NCI-H1930 (cell line): ENCODE measurements around the gene SRP14.
"Not testable (repeated sequence)": the region's sequence is repeated elsewhere in the genome, so short reads cannot be mapped to it uniquely, and the experiment has no call there.

Experiments used
- DNase-seq, 2 experiments: peaks; one replicate each; lab custom pipeline; 2025; lab: John Stamatoyannopoulos, UW

The SRP14 gene

DNA sequence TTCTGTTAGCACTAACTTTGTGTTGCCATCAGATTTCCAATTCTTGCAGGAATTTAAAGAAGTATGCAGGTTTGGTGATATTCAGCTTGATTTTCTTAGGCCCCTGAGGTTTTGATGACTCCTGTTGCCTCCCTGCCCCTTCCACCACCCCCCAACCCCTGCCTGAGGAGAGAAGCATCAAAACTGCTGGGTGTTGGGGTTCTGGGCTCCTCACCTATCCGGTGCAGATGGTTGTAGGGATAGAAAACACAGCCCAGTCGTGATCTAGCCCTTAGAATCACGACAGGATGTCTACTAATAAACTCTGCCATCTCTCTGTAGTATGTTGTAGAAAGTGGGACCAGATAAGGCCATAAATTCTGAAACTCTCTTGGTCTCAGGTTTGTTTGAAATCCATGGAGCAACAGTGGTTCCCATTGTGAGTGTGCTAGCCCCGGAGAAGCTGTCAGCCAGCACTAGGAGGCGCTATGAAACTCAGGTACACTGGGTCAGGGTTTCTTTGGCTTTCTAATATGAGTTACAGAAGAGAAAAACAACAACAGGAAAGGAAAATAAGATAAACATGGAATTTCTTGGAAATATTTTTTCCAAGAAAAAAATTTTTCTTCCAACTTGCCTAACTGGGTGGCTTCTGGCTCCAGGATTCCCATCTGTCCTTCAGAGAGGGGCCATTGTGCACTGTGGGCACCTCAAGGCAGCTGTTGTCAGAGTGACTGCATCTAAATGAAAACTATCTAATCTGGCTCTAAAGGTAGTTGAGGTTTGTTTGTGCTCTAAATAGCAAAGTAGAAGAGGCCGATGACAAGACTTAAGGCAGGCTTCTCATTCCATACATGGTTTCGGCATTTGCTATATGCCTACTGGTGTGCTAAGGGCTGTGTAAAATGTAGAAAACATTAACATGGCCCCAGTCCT is 8.7 kb downstream of the SRP14 start:
- no peak for DNase-seq

DNA sequence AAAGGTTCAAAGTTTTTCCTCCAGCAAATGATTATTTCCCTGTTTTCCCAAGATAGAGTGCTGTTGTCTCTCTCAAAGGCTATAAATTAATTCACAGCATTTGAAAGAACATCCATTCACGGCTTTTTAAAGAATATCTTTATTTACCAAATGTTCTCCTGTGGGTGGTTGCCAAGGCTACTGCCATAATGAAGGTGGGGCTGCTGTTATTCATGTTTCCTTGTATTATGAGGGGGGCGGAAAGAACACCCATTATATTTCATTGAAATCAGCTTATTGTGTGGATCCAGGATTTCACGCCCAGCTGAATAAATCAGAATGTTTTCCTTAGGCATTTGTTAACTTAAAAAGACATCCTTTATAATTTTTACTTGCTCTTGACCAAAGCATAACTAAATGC is 10.1 kb downstream of the SRP14 start:
- no peak for DNase-seq

DNA sequence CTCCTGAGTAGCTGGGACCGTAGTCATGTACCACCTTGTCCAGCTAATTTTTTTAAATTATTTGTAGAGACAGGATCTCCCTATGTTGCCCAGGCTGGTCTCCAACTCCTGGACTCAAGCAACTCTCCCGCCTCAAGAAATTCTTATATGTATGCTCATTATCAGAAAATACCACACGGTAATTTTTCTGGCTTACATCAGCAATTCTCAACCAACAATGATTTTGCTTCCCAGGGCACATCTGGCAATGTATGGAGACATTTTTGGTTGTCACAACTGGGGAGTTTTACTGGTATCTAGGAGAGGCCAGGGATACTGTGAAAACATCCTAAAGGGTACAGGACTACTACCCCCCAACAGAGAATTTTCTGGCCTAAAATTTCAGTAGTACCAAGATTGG is 10.8 kb downstream of the SRP14 start:
- DNase-seq = no peak

DNA sequence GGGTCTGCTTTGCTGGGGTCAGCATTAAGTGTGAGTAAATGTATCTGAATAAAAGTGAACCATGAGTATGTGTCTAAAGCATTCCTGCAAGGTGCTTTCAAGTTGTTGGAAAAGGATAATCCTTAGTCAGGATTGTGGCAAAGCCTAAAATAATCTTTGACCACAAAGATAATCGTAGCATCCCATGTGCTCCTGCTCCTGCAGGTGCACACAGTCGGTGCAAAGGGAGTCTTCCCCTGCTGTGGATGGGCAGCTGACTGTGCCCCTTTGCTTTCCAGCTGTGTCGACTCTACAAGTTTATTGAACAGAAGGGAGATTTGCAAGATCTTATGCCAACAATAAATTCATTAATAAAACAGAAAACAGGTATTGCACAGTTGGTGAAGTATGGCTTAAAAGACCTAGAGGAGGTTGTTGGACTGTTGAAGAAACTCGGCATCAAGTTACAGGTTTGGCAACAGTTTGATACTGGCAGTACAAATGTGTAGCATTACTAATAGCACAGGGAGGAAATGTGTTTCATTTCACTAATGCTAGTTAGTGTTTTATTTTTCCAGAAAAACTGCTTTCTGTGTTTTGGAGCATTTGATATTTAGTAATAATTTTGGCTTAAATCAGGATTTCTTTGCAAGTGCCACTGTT is 22.6 kb downstream of the SRP14 start:
- no peak for DNase-seq

DNA sequence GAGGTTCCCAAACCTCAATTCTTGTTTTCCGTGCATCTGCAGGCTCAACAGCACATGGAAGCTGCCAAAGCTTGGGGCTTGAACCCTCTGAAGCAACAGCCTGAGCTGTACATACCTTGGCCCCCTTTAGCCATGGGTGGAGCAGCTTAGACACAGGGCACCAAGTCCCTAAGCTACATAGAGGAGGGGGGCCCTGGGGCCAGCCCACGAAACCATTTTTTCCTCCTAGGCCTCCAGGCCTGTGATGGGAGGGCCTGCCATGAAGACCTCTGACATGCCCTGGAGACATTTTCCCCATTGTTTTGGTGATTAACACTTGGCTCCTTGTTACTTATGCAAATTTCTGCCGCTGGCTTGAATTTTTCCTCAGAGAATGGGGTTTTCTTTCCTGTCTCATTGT is 24.6 kb downstream of the SRP14 start:
- DNase-seq = no peak

DNA sequence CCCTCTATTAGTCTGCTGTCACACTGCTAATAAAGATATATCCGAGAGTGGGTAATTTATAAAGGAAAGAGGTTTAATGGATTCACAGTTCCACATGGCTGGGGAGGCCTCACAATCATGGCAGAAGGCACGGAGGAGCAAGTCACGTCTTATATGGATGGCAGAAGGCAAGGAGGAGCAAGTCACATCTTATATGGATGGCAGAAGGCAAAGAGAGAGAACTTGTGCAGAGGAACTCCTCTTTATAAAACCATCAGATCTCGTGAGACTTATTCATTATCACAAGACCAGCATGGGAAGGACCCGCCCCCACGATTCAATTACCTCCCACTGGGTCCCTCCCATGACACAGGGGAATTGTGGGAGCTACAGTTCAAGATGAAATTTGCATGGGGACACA is 25.6 kb downstream of the SRP14 start:
- DNase-seq = not testable (repeated sequence)

DNA sequence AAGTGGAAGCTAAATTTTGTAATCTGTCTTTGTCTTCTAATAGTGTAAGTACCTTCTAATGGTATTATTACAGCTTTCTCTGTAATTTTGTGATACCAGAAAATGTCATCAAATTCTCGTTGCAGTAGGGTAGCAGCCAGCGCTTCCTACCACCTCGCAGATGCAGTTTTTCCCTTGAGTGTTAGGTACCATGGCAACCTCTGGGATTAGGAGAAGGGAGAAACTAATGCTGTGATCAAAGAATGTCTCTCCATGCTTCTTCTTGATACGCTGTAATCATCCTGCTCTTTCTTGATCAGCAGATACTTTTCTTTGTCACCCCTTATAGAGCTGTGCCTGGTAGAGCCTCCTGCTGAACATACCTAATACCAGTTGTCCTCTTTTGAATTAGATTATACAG is 27.7 kb downstream of the SRP14 start:
- no peak for DNase-seq

DNA sequence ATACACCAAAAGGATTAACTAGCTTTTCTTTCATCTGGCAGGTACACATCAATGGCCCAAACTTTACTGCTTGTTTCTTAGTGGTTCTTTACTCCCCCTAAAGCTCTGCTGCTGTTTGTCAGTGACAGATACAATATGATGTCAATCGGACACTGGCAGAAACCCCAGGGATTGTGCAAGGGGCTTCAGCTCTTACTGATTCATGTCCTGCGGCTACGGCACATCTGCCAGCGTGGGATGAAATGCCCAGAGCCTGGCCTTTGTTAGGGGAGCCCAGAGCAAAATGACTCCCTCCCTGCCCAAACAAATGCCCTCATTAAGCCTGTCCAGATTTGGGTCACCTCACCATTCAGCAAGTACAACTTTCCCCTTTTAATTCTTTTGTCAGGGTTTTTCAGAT is 28.3 kb downstream of the SRP14 start:
- no peak for DNase-seq

DNA sequence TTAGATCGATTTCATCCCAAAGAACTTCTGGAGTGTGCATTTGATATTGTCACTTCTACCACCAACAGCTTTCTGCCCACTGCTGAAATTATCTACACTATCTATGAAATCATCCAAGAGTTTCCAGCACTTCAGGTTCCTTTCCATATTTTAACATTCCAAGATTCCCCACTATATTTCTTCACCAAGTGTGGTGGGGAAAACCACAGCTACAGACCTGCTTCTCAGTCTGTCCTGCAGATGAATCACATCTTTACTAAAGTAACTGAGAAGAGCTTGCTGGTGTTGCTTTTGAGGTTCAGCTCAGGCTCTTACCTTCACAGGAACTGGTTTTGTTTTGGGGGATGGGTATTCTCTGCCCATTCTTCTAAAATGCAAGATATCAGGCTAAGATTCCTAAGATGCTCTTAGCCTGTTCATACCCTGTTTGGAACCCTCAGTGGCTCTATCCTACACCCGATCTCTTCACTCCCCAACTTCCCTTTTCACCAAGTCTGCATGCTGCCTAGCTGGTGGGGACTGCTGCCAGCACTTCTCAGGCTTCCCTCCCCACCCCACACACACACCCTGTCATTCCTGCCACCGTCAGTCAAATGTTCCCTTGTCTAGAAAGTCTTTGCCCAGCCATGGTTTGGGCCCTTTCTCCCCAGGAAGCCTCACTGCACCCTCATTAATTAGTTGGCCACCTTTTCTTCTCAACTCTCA is 30.8 kb downstream of the SRP14 start:
- no peak for DNase-seq

DNA sequence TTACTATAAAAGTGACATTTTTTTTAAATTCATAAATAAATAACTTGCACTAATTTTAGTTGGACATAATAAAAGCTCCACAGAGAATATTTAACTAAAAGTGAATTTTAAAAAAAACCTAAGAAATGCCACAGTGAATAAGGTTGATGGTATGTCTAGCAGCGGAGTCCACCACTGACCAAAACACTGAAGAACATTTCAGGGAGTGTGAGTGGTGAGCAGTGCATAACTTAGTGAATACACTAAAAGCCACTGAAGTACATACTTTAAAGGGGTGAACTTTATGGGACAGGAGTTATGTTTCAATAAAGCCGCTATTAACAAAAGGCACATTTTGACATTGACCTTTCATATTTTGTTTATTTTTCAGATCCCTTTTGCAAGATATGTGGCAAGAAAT is 32.3 kb downstream of the SRP14 start:
- no peak for DNase-seq

DNA sequence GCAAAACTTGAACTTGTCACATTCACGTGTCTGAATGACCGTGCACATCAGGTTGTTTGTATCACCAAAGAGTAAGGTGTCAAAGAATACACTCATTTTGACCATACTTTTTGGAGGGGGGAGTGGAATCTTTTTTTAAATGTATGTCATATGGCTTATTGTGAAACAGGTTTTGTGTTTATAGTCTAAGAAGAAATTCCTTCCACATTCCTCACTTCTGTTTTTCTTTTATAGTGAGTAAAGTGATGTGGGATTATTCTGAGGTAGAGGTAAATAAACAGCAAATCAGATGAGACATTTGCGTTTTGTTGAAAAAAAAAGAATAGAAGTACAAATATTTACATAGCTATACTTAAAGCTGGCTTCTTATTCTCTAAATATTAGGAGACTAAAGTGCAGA is 33.0 kb downstream of the SRP14 start:
- DNase-seq = no peak

DNA sequence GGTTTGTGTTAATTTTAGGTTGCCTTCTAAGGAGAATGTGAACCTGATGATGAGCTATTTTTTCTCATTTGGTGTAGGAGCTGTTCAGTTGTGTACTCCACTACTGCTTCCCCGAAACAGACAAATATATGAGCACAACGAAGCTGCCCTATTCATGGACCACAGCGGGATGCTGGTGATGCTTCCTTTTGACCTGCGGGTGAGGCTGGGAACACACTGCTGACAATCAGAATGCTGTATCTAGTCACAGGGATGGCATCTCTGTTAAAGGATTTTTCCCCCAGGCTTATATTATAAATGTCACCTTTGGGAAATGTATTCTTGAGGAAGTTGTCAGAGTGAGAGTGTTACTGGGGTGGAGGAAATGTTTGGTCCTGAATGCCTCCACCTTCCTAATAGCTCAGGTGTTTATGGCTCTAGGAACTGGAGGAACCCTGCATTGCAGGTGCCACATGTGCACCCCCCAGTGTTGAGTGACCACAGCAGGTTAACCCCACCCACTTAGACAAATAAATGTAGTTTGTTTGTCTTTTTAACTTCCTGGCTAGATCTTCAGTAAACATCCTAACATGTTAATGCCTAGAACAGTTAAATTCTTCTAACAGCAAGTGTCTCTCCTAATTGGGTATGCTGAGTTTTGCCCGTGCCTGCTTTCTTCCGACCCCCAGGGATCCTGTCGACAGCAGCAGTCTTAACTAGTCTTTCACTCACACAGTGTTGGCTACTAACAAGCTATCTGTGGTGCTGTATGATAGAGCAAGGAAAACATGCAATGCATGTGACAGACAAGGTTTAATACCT is 35.7 kb downstream of the SRP14 start:
- DNase-seq = no peak

DNA sequence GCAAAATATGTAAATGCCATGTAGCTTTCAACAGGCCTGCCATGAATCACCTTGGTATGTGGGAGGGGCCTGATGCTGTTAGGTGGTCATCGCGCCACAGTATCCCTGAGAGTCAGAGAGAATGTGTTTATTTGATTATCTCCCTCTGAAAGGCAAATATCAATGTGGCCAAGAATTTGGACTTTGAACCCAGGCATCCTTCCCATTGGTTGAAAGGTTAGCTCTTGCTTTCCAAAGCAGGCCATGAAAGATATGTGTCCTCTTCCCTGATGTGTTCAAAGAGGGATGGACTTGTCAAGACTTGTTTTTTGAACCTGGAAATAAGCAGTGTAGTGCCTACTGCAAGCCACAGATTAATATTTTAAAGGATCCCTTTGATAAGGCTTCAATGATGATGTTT is 36.7 kb downstream of the SRP14 start:
- DNase-seq = no peak

DNA sequence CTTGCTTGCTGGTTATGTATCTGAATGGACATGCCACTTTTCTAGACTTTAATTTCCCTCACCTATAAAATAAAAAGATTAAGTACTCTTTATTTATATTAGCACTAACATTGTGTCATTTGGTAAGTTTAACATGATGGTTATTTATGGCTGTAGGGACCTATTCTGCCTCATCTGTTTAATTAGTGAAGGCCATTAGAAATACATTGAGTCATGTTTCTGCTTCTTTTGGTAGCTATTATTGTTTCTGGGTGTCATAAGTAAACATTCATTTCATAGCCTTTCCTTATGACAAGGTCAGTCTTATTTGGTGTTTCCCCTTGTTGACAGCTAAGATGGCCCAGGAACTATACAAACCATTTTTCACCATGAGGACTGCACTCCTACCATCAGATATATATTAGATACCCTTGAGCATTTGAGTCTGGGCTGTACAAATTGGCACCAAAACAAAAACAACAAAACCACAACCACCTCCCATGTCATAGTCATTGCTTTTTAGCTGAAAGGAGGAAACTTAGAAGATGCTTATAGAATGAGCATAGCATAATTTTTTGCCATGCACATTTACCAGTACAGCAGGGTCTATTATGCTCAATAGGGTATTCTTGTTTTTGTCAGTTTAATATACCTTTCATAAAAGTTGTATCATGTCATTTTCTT is 39.3 kb downstream of the SRP14 start:
- DNase-seq = no peak

DNA sequence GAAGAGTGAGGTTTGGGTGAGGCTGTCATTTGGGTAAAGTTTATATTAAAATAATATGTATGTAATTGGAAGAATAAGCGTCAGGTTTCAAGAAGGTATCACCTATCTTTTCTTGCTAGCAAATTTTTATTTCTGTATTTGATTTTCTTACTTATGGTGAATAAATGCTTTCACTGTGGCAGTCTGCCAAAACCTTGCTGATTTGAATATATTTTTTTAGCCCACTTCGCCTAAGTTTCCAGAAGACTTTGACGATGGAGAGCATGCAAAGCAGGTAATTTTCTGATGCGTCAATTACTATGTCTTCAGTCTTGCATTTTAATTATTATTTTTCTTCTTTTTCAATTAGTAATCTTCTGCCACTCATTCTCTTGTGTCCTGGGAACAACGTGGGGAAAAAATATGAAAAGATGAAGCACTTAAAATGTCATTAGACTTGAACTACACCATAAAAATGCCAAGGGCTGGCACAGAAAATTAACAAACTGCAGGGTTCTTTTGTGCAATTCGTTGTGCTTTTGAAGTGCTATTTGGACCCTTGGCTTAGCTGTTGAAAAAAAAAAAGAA is 40.4 kb downstream of the SRP14 start:
- no peak for DNase-seq

DNA sequence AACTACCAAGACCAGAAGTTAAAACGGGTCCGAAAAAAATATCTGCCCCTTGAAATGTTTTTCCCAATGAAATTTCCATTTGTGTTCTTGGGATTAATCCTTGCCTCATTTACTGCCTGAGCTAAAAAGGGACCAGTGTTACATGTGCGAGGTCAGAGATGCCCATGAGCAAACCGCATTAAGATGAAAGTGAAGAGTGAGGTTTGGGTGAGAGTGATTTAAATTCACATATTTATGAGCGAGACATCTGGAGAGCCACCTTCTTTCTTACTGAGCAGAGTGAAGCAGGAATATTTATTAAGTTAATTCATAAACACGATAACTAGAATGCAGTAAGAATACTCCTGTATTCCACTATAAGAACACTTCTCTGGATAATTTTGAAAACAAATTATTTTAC is 41.3 kb downstream of the SRP14 start:
- no peak for DNase-seq

DNA sequence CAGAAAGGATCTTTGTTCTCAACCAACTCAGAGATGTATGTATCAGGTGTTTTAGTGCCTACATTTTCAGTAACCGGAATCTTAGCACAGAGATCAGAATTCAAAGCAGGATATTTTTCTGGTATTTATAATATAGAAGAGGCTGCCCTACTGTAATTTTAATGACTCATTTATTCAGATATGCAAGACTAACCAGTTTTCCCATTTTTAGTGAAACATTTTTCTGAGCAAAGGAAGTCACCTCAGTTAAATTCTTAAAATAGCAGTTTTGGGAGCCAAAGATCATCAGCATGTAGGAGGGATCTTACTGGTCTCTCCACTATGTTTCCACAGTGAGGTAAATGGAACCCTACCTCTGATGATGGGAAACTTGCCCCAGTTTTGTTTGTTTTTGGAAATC is 42.0 kb downstream of the SRP14 start:
- DNase-seq = no peak

DNA sequence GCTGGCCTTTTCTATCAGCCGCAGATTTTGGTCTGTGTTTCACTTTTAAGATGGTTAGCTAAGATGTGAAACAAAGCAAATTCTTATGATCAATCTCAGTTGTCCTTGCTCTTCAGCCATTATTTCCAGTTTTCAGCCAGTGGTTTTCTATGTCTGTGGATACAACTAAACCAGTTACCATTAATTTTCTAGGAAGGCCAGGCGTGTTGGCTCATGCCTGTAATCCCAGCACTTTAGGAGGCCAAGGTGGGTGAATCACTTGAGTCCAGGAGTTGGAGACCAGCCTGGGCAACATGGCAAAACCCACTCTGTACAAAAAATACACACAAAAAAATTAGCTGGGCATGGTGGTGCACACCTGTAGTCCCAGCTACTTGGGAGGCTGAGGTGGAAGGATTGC is 42.8 kb downstream of the SRP14 start:
- not testable (repeated sequence) for DNase-seq

DNA sequence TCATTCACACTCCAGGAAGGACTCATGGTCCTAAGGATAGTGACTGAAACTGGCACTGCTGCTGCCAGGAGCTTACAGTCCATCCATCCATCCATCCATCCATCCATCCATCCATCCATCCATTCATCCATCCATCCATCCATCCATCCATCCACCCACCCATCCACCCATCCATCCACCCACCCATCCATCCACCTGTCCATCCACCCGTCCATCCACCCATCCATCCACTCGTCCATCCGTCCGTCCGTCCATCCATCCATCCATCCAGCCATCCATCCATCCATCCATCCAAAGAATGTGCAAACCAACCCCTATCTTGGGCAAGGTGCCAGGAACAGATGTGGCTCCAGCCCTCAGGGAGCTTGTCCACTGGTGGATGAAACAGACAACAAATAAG is 46.0 kb downstream of the SRP14 start:
- not testable (repeated sequence) for DNase-seq

DNA sequence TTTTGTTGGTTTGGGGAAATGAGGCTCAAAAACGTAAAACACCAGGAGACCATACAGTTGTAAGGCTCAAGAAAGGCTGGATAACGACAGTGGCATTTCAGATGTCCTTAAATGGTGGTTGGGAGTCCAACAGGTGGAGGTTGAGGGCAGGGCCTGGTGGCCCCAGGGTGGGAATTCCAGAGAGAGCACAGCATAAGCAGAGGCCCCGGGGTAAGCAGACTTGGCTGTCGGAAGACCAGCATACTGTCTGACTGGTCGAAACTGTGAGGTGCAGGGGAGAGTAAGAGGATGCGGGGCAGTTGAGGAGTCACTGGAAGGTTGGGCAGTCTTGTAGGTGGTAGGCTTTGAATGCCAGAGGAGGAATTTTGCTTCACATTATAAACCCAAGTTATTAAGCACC is 48.3 kb downstream of the SRP14 start:
- DNase-seq = no peak

DNA sequence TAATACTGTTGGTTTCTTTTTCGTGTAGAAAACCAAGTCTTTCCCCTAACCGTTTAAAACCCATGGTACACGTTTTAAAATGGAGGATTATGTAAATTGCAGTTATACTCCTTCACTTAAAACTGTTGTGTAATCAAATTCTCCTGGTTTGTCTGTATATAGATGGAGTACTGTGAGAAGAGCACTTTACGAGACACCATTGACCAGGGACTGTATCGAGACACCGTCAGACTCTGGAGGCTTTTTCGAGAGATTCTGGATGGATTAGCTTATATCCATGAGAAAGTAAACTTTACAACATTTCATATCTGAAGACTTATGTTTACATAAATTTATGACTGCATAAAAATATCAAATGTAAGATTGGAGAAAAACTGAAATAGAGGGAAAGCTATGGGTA is 51.2 kb downstream of the SRP14 start:
- no peak for DNase-seq
